ENCODE measurements around the gene ACAA1. TPM values are rescaled to one million over a fixed set of nuclear protein-coding genes. Genes with fewer than 3 reads are reported as not detected.
A peak's percentile ranks its signal among the peaks of the same experiment; 100 is the strongest.

ACAA1 gene
- total and polyA plus RNA-seq, 10 of the 15 experiments (the other 5 are each of a cell fraction or from before 2014, with no cell fraction given), result 5.7 to 85.4 (median 60.6) TPM

- Histone ChIP-seq H3K4me1 (ENCODE audit: control insufficient read depth, insufficient read depth, low read length) (peaks cover 5% of the 10 kb centered on the region; the same call in 1 of the 2 replicates), H3K9me3 (replicated peaks; ENCODE audit: control insufficient read depth, insufficient read depth, low read length) (peaks cover 2% of the 10 kb centered on the region; the same call in 1 of the 3 replicates), H3K79me2 (ENCODE audit: control insufficient read depth, insufficient read depth, low read length) (peaks cover 72% of the 10 kb centered on the region), H3K4me3 (peak overlapping the region; percentile 92), H2AFZ (ENCODE audit: control insufficient read depth, low read depth, low read length) (no peak overlapping the region), H3K4me2 (ENCODE audit: control insufficient read depth, insufficient read depth) (peak overlapping the region; percentile 91), H3K36me3 (ENCODE audit: control insufficient read depth in 2 of 2, insufficient read depth in 2 of 2, low read length in 1 of 2) (no peaks in the 10 kb centered on the region), H4K20me1 (ENCODE audit: control insufficient read depth, insufficient read depth) (0 out of 2 replicates have a peak, but pooled peaks cover 5% of the 10 kb centered on the region), H3K9ac (ENCODE audit: control insufficient read depth, insufficient read depth, low read length) (0 out of 2 replicates have a peak overlapping the region, but pooled peaks have one; percentile 3), H3K27ac (ENCODE audit: control insufficient read depth, insufficient read depth) (0 out of 2 replicates have a peak overlapping the region, but pooled peaks have one; percentile 37), H3K27me3 (replicated peaks in 1 of 2; ENCODE audit: control insufficient read depth in 2 of 2, insufficient read depth in 2 of 2, low read length in 1 of 2) (no peaks in the 10 kb centered on the region)
- intact Hi-C loops (cut with micrococcal nuclease; ENCODE audit: unreplicated experiment) (loop anchor here (5.0 kb wide), 1 partner anchor 45 kb away; no protein-coding TSS in a partner anchor), in situ Hi-C loops (cut with MboI) (no loop called here)
- FAIRE-seq (no peak), DNase-seq (ENCODE audit: low read depth, low spot score) (no peak), ATAC-seq (no peak)
- RAD21 ChIA-PET (ENCODE audit: unreplicated experiment), result interaction anchor here (0.7 to 5.5 kb wide), 3 partner anchors 10 to 263 kb away, joined by 3 to 62 read pairs (median 4); partner anchors contain the start of genes ACAA1 and MYD88
- CTCF ChIA-PET, result interaction anchor here (5.4 to 6.1 kb wide), 3 partner anchors 13 to 36 kb away, joined by 39 to 74 read pairs (median 55); partner anchors contain the start of genes ACAA1 and MYD88
- WGBS (ENCODE audit: insufficient coverage, insufficient replicate concordance, low lambda C conversion rate, missing lambda C conversion rate), result 91% methylated on average over 4 of the region's 4 CpGs
- SMC1A ChIA-PET (ENCODE audit: uncharacterized antibody, unreplicated experiment), result interaction anchor here (0.7 to 5.8 kb wide), 7 partner anchors 10 to 69 kb away, joined by 3 to 92 read pairs (median 6); partner anchors contain the start of genes ACAA1 and MYD88
- BruUV-seq (replicated peaks), result no TSS peak
- POLR2A ChIA-PET, result interaction anchor here (0.6 to 6.1 kb wide), 6 partner anchors 10 to 93 kb away, joined by 3 to 146 read pairs (median 4); partner anchors contain the start of genes ACAA1 and MYD88
- TF ChIP-seq BCL11A (IDR thresholded peaks at IDR 0.05; ENCODE audit: low read depth, low read length) (no peak), SREBF1 (IDR thresholded peaks at IDR 0.05; ENCODE audit: low read length) (no peak), KLF5 (IDR thresholded peaks at IDR 0.05; ENCODE audit: partially characterized antibody) (no peak), FOS (IDR thresholded peaks at IDR 0.05; ENCODE audit: borderline replicate concordance, extremely low read depth, insufficient read length) (no peak), TARDBP (IDR thresholded peaks at IDR 0.05; ENCODE audit: borderline replicate concordance) (no peak), RCOR1 (conservative IDR thresholded peaks at IDR 0.05; ENCODE audit: low read depth, low read length) (no peak), SMAD1 (IDR thresholded peaks at IDR 0.05; ENCODE audit: low read depth, partially characterized antibody) (no peak), SIX5 (IDR thresholded peaks at IDR 0.05; ENCODE audit: low read depth, low read length, severe bottlenecking) (no peak), BMI1 (IDR thresholded peaks at IDR 0.05; ENCODE audit: borderline replicate concordance) (no peak), SREBF2 (IDR thresholded peaks at IDR 0.05; ENCODE audit: low read length) (no peak), CBFB (IDR thresholded peaks at IDR 0.05; ENCODE audit: low read depth) (no peak), SKIL (IDR thresholded peaks at IDR 0.05; ENCODE audit: low read depth, poor library complexity, severe bottlenecking) (no peak), PML (IDR thresholded peaks at IDR 0.05; ENCODE audit: low read length) (no peak), SIN3A (IDR thresholded peaks at IDR 0.05; ENCODE audit: low read depth, low read length) (no peak), ZBTB4 (CRISPR knock-in tag; IDR thresholded peaks at IDR 0.05) (no peak), IRF3 (IDR thresholded peaks at IDR 0.05) (no peak)
- TF ChIP-seq, protein P1, sequence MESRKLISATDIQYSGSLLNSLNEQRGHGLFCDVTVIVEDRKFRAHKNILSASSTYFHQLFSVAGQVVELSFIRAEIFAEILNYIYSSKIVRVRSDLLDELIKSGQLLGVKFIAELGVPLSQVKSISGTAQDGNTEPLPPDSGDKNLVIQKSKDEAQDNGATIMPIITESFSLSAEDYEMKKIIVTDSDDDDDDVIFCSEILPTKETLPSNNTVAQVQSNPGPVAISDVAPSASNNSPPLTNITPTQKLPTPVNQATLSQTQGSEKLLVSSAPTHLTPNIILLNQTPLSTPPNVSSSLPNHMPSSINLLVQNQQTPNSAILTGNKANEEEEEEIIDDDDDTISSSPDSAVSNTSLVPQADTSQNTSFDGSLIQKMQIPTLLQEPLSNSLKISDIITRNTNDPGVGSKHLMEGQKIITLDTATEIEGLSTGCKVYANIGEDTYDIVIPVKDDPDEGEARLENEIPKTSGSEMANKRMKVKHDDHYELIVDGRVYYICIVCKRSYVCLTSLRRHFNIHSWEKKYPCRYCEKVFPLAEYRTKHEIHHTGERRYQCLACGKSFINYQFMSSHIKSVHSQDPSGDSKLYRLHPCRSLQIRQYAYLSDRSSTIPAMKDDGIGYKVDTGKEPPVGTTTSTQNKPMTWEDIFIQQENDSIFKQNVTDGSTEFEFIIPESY (IDR thresholded peaks at IDR 0.05), result no peak
Measured at GRCh38 chr3:38167591-38167990, 30.7 kb upstream of the ACAA1 start.

Measured in GM12878 (cell line).